Osteocyte (in vitro differentiated cells): ENCODE results near the gene FAM120B. TPM values are rescaled to one million over a fixed set of nuclear protein-coding genes. Genes with fewer than 3 reads are reported as not detected.

ENCODE experiments used
- DNase-seq: peaks from one replicate; pipeline ENCODE4 v3.0.0; 2021; ENCODE audit warnings: mixed read lengths; ENCODE audit not compliant: unreplicated experiment; ENCODE audit errors: extremely low spot score
- H3K27ac Mint-ChIP-seq: one replicate; pipeline ENCODE4 v1.8.0; 2021; ENCODE audit warnings: mild to moderate bottlenecking, mixed read lengths; ENCODE audit not compliant: unreplicated experiment
- H3K27me3 Mint-ChIP-seq: one replicate; pipeline ENCODE4 v1.8.0; 2021; ENCODE audit warnings: mixed read lengths; ENCODE audit not compliant: unreplicated experiment
- H3K36me3 Mint-ChIP-seq: one replicate; pipeline ENCODE4 v1.8.0; 2021; ENCODE audit warnings: mixed read lengths; ENCODE audit not compliant: unreplicated experiment
- H3K4me1 Mint-ChIP-seq: one replicate; pipeline ENCODE4 v1.8.0; 2021; ENCODE audit warnings: mixed read lengths; ENCODE audit not compliant: unreplicated experiment
- H3K4me3 Mint-ChIP-seq: one replicate; pipeline ENCODE4 v1.8.0; 2021; ENCODE audit warnings: mild to moderate bottlenecking, moderate library complexity, mixed read lengths; ENCODE audit not compliant: unreplicated experiment
- H3K9me3 Mint-ChIP-seq: one replicate; pipeline ENCODE4 v1.8.0; 2021; ENCODE audit warnings: mixed read lengths; ENCODE audit not compliant: unreplicated experiment
- total RNA-seq: library from RNA; stranded (reverse); gene quantifications from 2 replicates; pipeline ENCODE4 v1.2.1, GENCODE V29; 2021
- TF ChIP-seq, protein P1 (sequence below): fragments of 200-600 bp; sonication (generic); IDR thresholded peaks from 2 replicates; pipeline ENCODE4 v1.5.0; 2021; ENCODE audit warnings: antibody characterized with exemption, mild to moderate bottlenecking, moderate library complexity

Gene FAM120B
- total RNA-seq, 1 donor from 2014 or later = 36.9 TPM

DNA sequence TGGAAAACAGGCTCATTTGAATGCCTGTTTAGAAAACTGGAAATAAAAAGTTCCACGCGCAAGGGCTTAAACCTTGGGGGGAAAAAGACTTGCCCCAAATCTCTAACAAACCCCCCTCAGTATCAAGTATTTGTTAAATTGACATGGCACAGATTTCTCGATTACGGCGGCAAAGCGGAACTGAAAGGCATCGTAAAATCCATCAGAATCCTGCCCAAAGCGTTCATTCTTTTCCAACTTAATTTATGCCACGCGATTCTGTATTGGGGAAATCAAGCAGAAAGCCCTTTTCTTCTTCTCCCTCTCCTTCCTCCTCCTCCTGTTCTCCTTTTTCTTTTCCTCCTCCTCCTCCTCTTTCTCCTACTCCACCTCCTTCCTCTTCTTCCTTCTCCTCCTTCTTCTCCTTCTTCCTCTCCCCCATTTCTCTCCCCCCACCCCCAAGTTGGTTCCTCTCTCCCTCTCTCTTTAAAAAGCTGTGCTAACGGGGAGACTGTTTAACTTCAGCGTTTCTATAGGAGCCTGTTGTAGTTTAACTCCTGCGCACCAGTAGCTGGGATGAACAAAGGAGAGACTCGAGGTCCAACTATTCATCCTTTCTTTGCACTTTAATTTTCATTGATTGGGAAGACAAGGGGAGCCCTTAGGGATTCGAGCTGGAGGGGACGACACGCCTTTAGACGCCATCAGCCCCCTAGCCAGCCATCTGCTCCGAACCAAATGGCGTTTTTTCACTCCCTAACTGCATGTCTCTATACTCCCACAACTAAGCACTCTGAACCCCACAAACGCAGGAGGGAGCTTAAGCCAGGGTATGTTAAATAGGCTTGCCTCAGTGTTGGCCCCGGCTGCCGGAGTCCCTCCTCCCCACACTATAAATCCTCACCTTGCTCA lies 13.0 kb upstream of the FAM120B start:
- no peak overlapping the region for H3K27ac Mint-ChIP-seq
- no peak for DNase-seq
- peaks cover 4% of the 10 kb centered on the region for H3K36me3 Mint-ChIP-seq
- no peak overlapping the region for H3K4me3 Mint-ChIP-seq
- TF ChIP-seq, protein P1, sequence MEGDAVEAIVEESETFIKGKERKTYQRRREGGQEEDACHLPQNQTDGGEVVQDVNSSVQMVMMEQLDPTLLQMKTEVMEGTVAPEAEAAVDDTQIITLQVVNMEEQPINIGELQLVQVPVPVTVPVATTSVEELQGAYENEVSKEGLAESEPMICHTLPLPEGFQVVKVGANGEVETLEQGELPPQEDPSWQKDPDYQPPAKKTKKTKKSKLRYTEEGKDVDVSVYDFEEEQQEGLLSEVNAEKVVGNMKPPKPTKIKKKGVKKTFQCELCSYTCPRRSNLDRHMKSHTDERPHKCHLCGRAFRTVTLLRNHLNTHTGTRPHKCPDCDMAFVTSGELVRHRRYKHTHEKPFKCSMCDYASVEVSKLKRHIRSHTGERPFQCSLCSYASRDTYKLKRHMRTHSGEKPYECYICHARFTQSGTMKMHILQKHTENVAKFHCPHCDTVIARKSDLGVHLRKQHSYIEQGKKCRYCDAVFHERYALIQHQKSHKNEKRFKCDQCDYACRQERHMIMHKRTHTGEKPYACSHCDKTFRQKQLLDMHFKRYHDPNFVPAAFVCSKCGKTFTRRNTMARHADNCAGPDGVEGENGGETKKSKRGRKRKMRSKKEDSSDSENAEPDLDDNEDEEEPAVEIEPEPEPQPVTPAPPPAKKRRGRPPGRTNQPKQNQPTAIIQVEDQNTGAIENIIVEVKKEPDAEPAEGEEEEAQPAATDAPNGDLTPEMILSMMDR = no peak
- peaks cover 27% of the 10 kb centered on the region for H3K4me1 Mint-ChIP-seq
- H3K9me3 Mint-ChIP-seq = no peaks in the 10 kb centered on the region
- H3K27me3 Mint-ChIP-seq = peaks cover 58% of the 10 kb centered on the region

DNA sequence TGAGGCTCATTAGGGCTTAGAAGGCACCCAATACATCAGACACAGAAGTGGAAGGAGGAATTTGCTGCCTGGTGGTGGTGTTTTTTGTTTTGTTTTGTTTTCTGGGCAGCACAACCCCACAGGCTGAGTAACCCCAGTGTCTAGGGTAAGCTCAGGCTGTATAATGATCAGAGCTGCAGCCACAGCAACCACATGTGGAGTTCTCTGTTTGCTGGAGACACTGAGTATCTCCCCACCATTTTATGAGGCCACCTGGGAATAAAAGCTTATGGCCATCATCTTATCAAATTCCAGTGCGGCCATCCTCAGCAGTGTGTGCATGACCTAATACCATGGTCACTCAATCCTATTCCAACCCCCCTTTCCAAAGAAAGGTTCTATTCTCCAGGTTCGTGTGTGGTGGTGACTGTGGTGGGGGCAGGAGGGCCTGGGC lies 12.2 kb upstream of the FAM120B start:
- H3K4me3 Mint-ChIP-seq = peak overlapping the region; percentile 65
- no peaks in the 10 kb centered on the region for H3K9me3 Mint-ChIP-seq
- H3K27me3 Mint-ChIP-seq = peaks cover 61% of the 10 kb centered on the region
- H3K36me3 Mint-ChIP-seq = no peaks in the 10 kb centered on the region
- TF ChIP-seq, protein P1 = no peak
- H3K4me1 Mint-ChIP-seq = peaks cover 23% of the 10 kb centered on the region
- no peak overlapping the region for H3K27ac Mint-ChIP-seq
- DNase-seq = no peak

DNA sequence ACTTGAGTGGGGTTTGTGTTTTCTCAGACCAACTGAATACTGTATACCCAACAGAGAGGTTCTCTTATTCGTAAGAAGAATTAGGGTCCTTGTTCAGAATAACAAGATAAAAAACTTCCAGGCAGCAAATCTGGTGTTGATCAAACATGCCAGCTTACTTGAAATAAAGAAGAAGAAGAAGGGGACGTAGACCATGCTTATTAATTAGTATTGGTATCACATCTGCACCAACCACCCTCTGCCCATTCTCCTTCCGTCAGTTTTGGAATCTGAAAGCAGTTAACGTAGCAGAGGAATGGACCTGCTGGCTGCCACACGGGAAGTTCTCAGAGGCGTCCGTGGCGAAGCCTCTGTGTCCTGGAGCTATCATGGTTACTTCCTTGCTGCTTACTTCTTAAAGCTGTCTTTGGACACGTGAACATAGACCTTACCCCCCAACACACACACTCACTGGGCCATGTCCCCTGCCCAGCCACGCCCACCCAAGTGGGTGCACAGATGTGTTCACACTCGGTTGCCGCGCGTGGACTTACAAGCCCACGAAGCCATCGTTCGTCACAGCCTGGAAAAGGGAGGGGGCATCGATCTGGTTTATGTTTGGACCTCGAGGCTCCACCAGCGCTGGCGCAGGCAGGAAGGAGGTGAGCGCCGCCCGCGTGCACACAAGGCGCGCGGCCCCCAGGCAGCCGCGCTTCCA lies 11.6 kb upstream of the FAM120B start:
- H3K4me1 Mint-ChIP-seq = peaks cover 23% of the 10 kb centered on the region
- no peak overlapping the region for H3K27ac Mint-ChIP-seq
- H3K9me3 Mint-ChIP-seq = no peaks in the 10 kb centered on the region
- H3K36me3 Mint-ChIP-seq = peaks cover under 1% of the 10 kb centered on the region
- peaks cover 67% of the 10 kb centered on the region for H3K27me3 Mint-ChIP-seq
- TF ChIP-seq, protein P1 = no peak
- DNase-seq = no peak
- H3K4me3 Mint-ChIP-seq = peak overlapping the region; percentile 65

DNA sequence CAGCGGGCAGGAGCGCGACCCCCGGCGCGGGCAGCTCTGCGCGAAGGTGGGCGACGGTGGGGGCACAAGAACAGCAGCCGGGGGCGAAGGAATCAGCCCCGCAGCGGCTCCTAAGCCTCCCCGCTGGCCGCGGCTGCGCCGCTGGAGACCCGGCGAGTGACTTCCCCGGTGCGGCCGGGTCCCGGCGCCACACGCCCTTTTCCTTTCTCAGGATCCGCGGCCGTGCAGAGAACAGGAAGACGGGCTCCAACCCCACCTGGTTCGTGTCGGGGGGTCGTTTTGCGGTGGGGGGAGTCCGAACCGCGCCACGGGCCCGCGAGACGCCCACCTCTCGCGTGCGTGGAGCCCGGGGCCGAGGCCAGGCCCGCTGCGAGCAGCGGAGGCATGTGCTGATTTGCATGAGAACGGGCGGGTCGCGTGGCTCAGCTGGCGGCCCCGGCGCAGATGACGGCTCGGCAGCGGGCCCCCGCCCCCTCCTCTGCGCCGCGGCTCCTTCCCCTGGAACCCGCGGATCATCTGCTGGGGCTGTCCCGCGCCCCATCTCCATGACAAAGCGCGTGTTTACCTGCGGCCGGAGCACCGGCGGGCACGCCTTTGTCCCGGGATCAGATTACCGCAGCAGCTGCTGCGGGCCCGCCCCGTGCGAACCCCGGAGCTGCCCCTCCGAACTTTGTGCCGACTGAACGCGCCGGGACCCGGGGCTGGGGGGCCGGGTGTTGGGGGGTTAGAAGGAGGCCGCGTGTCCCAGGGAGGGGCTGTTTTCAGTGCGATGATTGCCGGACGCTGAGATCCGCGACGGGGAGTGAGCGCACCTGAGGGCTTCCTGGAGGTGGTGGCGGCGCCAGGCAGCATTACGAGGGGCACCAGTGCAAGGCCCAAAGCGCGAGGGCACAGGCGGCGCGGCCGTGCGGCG lies 10.8 kb upstream of the FAM120B start:
- peak overlapping the region; percentile 75 for H3K4me3 Mint-ChIP-seq
- no peak for DNase-seq
- peaks cover 21% of the 10 kb centered on the region for H3K4me1 Mint-ChIP-seq
- H3K27ac Mint-ChIP-seq = no peak overlapping the region
- peaks cover 2% of the 10 kb centered on the region for H3K36me3 Mint-ChIP-seq
- TF ChIP-seq, protein P1 = no peak
- no peaks in the 10 kb centered on the region for H3K9me3 Mint-ChIP-seq
- peaks cover 72% of the 10 kb centered on the region for H3K27me3 Mint-ChIP-seq
